AG09319 (cell line): Measurements from ENCODE around the gene HLA-DOB.

Experiments
- DNase-seq: peaks from one replicate; pipeline ENCODE4 v3.0.0-alpha.2; 2010; ENCODE audit warnings: low read depth; ENCODE audit errors: extremely low read depth
- TF ChIP-seq, protein P1 (sequence below): IDR thresholded peaks from 2 replicates; pipeline ENCODE4 v1.5.1; 2011; ENCODE audit warnings: low read depth, mild to moderate bottlenecking, inconsistent platforms, low read length, moderate library complexity

HLA-DOB gene

DNA sequence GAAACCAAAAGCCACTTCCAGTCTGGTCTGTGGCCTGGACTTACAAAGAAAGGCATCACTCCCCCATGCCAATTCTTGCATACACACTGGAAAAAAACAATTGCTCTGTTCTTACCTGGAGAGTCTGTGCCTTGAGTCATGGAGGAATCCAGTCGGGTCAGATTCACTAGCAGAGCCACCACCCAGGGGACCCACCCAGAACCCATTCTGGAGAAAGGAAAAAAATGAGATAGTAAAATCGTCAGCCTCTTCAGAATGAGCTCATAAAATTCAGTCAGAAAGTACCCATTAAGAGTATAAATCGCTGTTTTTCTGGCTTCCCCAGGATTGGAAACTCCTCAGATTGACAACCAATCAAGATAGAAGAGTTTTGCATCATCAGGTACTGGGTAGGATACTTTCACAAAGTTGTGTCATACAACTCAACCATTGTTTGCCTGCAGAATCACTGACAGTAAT is at the start of gene HLA-DOB:
TSS of gene HLA-DOB (minus strand) at position 257 of the 459 bp plus-strand sequence. CDS start at position 206, 51 bp downstream.
- TF ChIP-seq, protein P1, sequence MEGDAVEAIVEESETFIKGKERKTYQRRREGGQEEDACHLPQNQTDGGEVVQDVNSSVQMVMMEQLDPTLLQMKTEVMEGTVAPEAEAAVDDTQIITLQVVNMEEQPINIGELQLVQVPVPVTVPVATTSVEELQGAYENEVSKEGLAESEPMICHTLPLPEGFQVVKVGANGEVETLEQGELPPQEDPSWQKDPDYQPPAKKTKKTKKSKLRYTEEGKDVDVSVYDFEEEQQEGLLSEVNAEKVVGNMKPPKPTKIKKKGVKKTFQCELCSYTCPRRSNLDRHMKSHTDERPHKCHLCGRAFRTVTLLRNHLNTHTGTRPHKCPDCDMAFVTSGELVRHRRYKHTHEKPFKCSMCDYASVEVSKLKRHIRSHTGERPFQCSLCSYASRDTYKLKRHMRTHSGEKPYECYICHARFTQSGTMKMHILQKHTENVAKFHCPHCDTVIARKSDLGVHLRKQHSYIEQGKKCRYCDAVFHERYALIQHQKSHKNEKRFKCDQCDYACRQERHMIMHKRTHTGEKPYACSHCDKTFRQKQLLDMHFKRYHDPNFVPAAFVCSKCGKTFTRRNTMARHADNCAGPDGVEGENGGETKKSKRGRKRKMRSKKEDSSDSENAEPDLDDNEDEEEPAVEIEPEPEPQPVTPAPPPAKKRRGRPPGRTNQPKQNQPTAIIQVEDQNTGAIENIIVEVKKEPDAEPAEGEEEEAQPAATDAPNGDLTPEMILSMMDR, result no peak
- no peak for DNase-seq

DNA sequence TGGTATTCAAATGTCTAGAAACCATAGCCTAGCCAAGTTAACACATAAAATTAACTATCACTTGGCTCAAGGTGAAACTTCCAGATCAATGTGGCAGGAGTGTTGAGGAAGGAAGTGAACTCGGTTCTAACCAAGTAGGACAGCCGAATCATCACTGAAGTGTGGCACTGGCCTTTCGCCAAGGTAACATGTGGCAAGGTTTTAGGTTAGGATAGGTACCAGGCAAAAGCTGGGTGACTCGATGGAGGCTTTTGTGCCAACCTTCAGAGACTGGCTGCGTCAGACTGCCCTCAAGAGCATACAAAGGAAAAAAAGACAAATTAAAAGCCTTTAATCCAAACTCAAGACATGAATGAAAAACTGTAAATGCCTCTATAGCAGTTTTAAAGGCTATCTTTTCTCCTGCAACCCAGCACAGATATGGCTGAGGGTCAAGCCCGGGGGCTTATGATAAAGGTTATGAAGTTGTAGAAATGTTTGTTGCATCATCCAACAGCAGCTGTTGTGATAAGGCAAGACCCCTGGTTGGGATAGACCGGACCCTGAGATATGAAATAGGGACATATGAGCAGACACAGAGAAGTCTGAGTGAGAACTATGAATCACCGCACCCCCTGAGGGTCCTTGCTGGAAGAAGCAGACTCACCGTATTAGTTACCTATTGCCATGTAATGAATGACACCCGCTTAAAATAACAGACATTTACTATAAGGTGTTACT is 49.1 kb upstream of the HLA-DOB start:
- DNase-seq, result no peak
- TF ChIP-seq, protein P1, result no peak

DNA sequence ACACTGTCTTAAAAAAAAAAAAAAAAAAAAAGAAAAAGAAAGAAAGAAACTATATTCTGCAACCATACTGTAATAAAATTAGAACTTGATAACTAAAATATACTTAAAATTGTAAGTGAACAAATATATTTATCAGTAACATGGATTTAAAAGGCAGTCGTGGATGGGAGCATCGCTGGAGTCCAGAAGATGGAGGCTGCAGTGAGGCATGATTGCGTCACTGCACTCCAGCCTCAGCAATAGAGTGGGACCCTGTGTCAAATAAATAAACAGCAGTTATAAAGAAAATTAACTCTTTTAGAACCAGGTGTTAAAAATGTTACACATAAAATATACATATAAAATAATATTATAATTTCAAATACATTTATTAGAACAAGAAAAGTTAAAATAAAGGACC is 45.9 kb upstream of the HLA-DOB start:
- DNase-seq, result no peak
- TF ChIP-seq, protein P1, result no peak

DNA sequence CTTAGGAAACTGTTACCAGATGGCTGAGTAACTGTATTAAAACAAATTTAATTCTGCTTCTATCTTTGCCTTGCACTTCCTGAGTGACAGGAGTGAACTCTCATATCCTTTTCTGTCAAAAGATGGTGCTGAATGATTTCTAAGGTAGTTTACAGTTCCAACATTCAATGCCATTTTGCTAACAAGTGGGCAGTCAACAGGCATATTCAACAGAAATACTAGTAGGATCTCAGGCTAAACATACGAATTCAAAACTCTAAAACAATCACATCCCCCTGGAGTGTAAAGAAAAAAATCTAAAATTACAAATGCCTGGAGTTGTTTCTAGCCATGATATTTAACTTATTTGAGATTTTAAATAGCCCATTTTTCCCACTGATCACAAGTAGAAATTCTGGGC is 43.9 kb upstream of the HLA-DOB start:
- TF ChIP-seq, protein P1, result no peak
- no peak for DNase-seq

DNA sequence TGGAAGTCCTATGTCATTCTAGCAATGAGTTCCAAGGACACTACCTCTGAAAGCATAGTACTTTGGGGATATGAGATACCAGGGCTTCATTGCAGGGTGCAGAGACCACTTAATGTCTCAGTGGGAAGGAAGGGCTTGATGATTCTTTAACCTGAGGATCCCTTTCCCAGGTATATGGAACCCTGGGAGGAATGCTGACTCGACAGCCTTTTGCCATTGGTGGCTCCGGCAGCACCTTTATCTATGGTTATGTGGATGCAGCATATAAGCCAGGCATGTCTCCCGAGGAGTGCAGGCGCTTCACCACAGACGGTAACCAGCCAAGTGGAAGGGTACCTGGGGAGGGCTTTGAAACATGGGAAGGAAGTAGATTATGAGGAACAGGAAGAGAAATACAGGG is 41.4 kb upstream of the HLA-DOB start:
- DNase-seq, result no peak
- TF ChIP-seq, protein P1, result no peak

DNA sequence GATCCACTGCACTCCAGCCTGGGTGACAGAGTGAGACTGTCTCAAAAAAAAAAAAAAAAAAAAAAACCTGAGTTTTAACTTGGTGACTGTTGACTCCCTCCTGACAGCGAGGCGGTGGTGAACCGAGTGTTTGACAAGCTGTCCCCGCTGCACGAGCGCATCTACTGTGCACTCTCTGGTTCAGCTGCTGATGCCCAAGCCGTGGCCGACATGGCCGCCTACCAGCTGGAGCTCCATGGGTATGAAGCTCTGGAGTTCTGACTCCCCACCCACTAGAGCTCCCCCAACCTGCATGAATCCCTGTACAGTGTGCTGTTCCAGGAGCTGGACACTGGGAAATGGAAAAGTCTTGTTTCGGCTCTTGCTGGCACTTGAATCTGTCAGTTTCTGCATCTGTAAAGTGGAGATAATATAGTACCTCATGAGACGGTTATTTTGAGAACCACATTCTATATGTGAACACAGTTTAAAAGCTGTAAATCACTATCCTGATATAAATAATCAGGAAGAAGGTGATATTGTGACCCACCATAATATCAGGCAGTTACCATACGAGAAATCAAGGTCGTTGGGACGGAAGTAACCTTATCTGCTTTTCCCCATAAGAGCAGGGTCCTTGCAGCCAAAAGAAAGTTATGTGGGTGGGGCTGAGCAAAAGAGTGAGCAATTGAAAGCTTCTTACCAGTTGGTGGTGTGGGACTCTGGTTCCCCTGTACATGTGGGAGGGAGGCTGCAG is 40.5 kb upstream of the HLA-DOB start:
- no peak for DNase-seq
- TF ChIP-seq, protein P1, result no peak
